Liver (tissue), 9 donors: ENCODE measurements around the gene SOD1. TPM values are rescaled to one million over a fixed set of nuclear protein-coding genes. Genes with fewer than 3 reads are reported as not detected.

ENCODE experiments used
- DNase-seq: peaks from one replicate; pipeline ENCODE4 v3.0.0-alpha.2; 2017; ENCODE audit warnings: low spot score
- H3K27ac ChIP-seq, 2 donors: one replicate each; pipeline ENCODE4 v1.7.0; 2013; ENCODE audit warnings: inconsistent platforms in 2 of 2, low read length in 2 of 2, control low read depth in 1 of 2, low read depth in 1 of 2, mild to moderate bottlenecking in 1 of 2
- H3K27me3 ChIP-seq, 4 donors: one replicate each; pipeline versions ENCODE4 v1.6.1 to v1.7.0; 2013; ENCODE audit warnings: low read length in 3 of 4, inconsistent platforms in 1 of 4, mild to moderate bottlenecking in 1 of 4, moderate library complexity in 1 of 4; ENCODE audit not compliant: control insufficient read depth in 4 of 4, insufficient read depth in 4 of 4
- H3K36me3 ChIP-seq, 4 donors: one replicate each; pipeline versions ENCODE4 v1.6.1 to v1.7.0; 2013; ENCODE audit warnings: low read length in 3 of 4, mild to moderate bottlenecking in 3 of 4, low read depth in 1 of 4, moderate library complexity in 1 of 4; ENCODE audit not compliant: control insufficient read depth in 4 of 4, insufficient read depth in 3 of 4
- H3K4me1 ChIP-seq, 4 donors: one replicate each; pipeline versions ENCODE4 v1.6.1 to v1.7.0; 2013; ENCODE audit warnings: low read length in 3 of 4, mild to moderate bottlenecking in 3 of 4, moderate library complexity in 1 of 4; ENCODE audit not compliant: control insufficient read depth in 4 of 4, insufficient read depth in 4 of 4
- H3K4me3 ChIP-seq, 3 donors: one replicate each; pipeline versions ENCODE4 v1.6.1 to v1.7.0; 2013; ENCODE audit warnings: low read length in 3 of 3, control low read depth in 1 of 3, low read depth in 1 of 3, mild to moderate bottlenecking in 1 of 3
- H3K9ac ChIP-seq, 2 donors: one replicate each; pipeline ENCODE4 v1.7.0; 2013; ENCODE audit warnings: low read length in 2 of 2, mild to moderate bottlenecking in 2 of 2, moderate library complexity in 2 of 2, control low read depth in 1 of 2, low read depth in 1 of 2
- H3K9me3 ChIP-seq, 4 donors: one replicate each; pipeline versions ENCODE4 v1.6.1 to v1.7.0; 2013; ENCODE audit warnings: low read length in 3 of 4; ENCODE audit not compliant: control insufficient read depth in 4 of 4
- CTCF ChIP-seq: fragments of 150-350 bp; IDR thresholded peaks from 2 replicates; pipeline ENCODE4 v1.5.1; 2017; ENCODE audit warnings: improper control_type of control experiment, low read depth, low read length; ENCODE audit not compliant: missing input control
- EGR1 ChIP-seq, 2 donors: IDR thresholded peaks; 2 replicates each; pipeline ENCODE4 v1.6.1; 2016 to 2018; ENCODE audit warnings: antibody characterized with exemption in 2 of 2, low read depth in 2 of 2
- FOXA1 ChIP-seq: IDR thresholded peaks from 2 replicates; pipeline ENCODE4 v1.6.1; 2016; ENCODE audit warnings: antibody characterized with exemption
- FOXA2 ChIP-seq: IDR thresholded peaks from 2 replicates; pipeline ENCODE4 v1.6.1; 2016; ENCODE audit warnings: antibody characterized with exemption
- GABPA ChIP-seq, 2 donors: IDR thresholded peaks in 1 of 2; conservative IDR thresholded peaks in 1 of 2; 2 replicates each; pipeline ENCODE4 v1.6.1; 2016; ENCODE audit warnings: antibody characterized with exemption in 2 of 2, mild to moderate bottlenecking in 1 of 2, moderate library complexity in 1 of 2
- HNF4A ChIP-seq, 2 donors: conservative IDR thresholded peaks; 2 replicates each; pipeline ENCODE4 v1.6.1; 2016; ENCODE audit warnings: antibody characterized with exemption in 2 of 2, mild to moderate bottlenecking in 2 of 2
- HNF4G ChIP-seq: IDR thresholded peaks from 2 replicates; pipeline ENCODE4 v1.6.1; 2016; ENCODE audit warnings: antibody characterized with exemption
- JUND ChIP-seq, 2 donors: IDR thresholded peaks; 2 replicates each; pipeline ENCODE4 v1.6.1; 2016; ENCODE audit warnings: antibody characterized with exemption in 2 of 2
- MAX ChIP-seq: IDR thresholded peaks from 2 replicates; pipeline ENCODE4 v1.6.1; 2016; ENCODE audit warnings: antibody characterized with exemption
- NR2F2 ChIP-seq: IDR thresholded peaks from 2 replicates; pipeline ENCODE4 v1.6.1; 2016; ENCODE audit warnings: antibody characterized with exemption
- RAD21 ChIP-seq, 2 donors: IDR thresholded peaks; 2 replicates each; pipeline ENCODE4 v1.6.1; 2016; ENCODE audit warnings: antibody characterized with exemption in 2 of 2, mild to moderate bottlenecking in 2 of 2
- RXRA ChIP-seq, 2 donors: IDR thresholded peaks; 2 replicates each; pipeline ENCODE4 v1.6.1; 2017 to 2018; ENCODE audit warnings: antibody characterized with exemption in 2 of 2, mild to moderate bottlenecking in 1 of 2
- SP1 ChIP-seq: IDR thresholded peaks from 2 replicates; pipeline ENCODE4 v1.6.1; 2018; ENCODE audit warnings: antibody characterized with exemption, mild to moderate bottlenecking
- TAF1 ChIP-seq: conservative IDR thresholded peaks from 2 replicates; pipeline ENCODE4 v1.6.1; 2016; ENCODE audit warnings: antibody characterized with exemption, mild to moderate bottlenecking
- YY1 ChIP-seq: IDR thresholded peaks from 2 replicates; pipeline ENCODE4 v1.6.1; 2016; ENCODE audit warnings: antibody characterized with exemption, mild to moderate bottlenecking
- ZBTB33 ChIP-seq: IDR thresholded peaks from 2 replicates; pipeline ENCODE4 v1.6.1; 2016; ENCODE audit warnings: antibody characterized with exemption
- WGBS: extraction: QIAGEN DNeasy Blood & Tissue Kit; methylation state at CpG from one replicate; pipeline ENCODE4 v1.1.7; 2013; 5-methylcytosine and 5-hydroxymethylcytosine counted together
- polyA plus RNA-seq, 2 donors: library from polyadenylated mRNA; stranded (reverse) in 1 of 2; unstranded in 1 of 2; fragments of 200-250 nt in 1 of 2; fragments of >200 nt in 1 of 2; fragmentation: Nextera tagmentation in 1 of 2; extraction: Ambion mirVana in 1 of 2; gene quantifications; one replicate each; pipeline versions ENCODE4 v1.2.1 to v1.2.3, GENCODE V29; 2013 to 2015
- total RNA-seq, 2 donors: library from RNA; depleted of rRNA; stranded (reverse); fragments of >200 nt; gene quantifications; one replicate each; pipeline ENCODE4 v1.2.3, GENCODE V29; 2014
- TF ChIP-seq, protein P1 (sequence below): IDR thresholded peaks from 2 replicates; pipeline ENCODE4 v1.6.1; 2016; ENCODE audit warnings: antibody characterized with exemption
- TF ChIP-seq, protein P2 (sequence below): IDR thresholded peaks from 2 replicates; pipeline ENCODE4 v1.6.1; 2016; ENCODE audit warnings: antibody characterized with exemption, mild to moderate bottlenecking
- donor health status: healthy.
- donor health status: healthy.
- donor health status: healthy.
- donor health status: healthy.
- donor health status: healthy.

SOD1 gene
- total and polyA plus RNA-seq, 4 donors: 129 to 1,258 (median 658) TPM

- no peaks in the 10 kb centered on the region for H3K27me3 ChIP-seq
- DNase-seq: no peak
- no peaks in the 10 kb centered on the region for H3K9me3 ChIP-seq
- peaks cover 4 to 63% (median 36%) of the 10 kb centered on the region in 4 donors for H3K36me3 ChIP-seq
- no peak overlapping the region for H3K9ac ChIP-seq
- WGBS: 98% methylated on average over 3 of the region's 3 CpGs
- TF ChIP-seq SP1: no peak
- TF ChIP-seq HNF4A (conservative IDR thresholded peaks at IDR 0.05): no peak
- TF ChIP-seq GABPA (IDR thresholded peaks at IDR 0.05 in 1 of 2, conservative IDR thresholded peaks at IDR 0.05 in 1 of 2): no peak
- TF ChIP-seq, protein P1, sequence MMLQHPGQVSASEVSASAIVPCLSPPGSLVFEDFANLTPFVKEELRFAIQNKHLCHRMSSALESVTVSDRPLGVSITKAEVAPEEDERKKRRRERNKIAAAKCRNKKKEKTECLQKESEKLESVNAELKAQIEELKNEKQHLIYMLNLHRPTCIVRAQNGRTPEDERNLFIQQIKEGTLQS: no peak
- TF ChIP-seq, protein P2, sequence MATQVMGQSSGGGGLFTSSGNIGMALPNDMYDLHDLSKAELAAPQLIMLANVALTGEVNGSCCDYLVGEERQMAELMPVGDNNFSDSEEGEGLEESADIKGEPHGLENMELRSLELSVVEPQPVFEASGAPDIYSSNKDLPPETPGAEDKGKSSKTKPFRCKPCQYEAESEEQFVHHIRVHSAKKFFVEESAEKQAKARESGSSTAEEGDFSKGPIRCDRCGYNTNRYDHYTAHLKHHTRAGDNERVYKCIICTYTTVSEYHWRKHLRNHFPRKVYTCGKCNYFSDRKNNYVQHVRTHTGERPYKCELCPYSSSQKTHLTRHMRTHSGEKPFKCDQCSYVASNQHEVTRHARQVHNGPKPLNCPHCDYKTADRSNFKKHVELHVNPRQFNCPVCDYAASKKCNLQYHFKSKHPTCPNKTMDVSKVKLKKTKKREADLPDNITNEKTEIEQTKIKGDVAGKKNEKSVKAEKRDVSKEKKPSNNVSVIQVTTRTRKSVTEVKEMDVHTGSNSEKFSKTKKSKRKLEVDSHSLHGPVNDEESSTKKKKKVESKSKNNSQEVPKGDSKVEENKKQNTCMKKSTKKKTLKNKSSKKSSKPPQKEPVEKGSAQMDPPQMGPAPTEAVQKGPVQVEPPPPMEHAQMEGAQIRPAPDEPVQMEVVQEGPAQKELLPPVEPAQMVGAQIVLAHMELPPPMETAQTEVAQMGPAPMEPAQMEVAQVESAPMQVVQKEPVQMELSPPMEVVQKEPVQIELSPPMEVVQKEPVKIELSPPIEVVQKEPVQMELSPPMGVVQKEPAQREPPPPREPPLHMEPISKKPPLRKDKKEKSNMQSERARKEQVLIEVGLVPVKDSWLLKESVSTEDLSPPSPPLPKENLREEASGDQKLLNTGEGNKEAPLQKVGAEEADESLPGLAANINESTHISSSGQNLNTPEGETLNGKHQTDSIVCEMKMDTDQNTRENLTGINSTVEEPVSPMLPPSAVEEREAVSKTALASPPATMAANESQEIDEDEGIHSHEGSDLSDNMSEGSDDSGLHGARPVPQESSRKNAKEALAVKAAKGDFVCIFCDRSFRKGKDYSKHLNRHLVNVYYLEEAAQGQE: no peak
- TF ChIP-seq JUND (IDR thresholded peaks at IDR 0.05): no peak
- no peak for TF ChIP-seq NR2F2
- TF ChIP-seq TAF1: no peak
- TF ChIP-seq FOXA1: no peak
- TF ChIP-seq EGR1 (IDR thresholded peaks at IDR 0.05; ENCODE audit: low read depth in 2 of 2): no peak
- no peak for TF ChIP-seq CTCF
- no peak for TF ChIP-seq RAD21 (IDR thresholded peaks at IDR 0.05)
- no peak for TF ChIP-seq RXRA (IDR thresholded peaks at IDR 0.05)
- no peak for TF ChIP-seq HNF4G
- TF ChIP-seq MAX: no peak
- no peak for TF ChIP-seq YY1
- H3K4me1 ChIP-seq: no peaks in the 10 kb centered on the region
- H3K27ac ChIP-seq: no peak overlapping the region
- no peak overlapping the region for H3K4me3 ChIP-seq
Measured at GRCh38 chr21:31700040-31700439, 40.5 kb downstream of the SOD1 start.

GRCh38 chr21:31706562-31706961 is 47.1 kb downstream of the SOD1 start:
- Histone ChIP-seq H3K9me3 (no peaks in the 10 kb centered on the region), H3K9ac (no peak overlapping the region), H3K4me3 (no peak overlapping the region), H3K27ac (no peak overlapping the region), H3K36me3 (peaks cover 0 to 18% (median 4%) of the 10 kb centered on the region in 4 donors), H3K4me1 (peaks cover 8 to 23% (median 13%) of the 10 kb centered on the region in 4 donors), H3K27me3 (no peaks in the 10 kb centered on the region)
- no peak for DNase-seq
- no peak for TF ChIP-seq TAF1
- no peak for TF ChIP-seq MAX
- TF ChIP-seq, protein P1: no peak
- TF ChIP-seq GABPA (IDR thresholded peaks at IDR 0.05 in 1 of 2, conservative IDR thresholded peaks at IDR 0.05 in 1 of 2): no peak
- no peak for TF ChIP-seq HNF4A (conservative IDR thresholded peaks at IDR 0.05)
- TF ChIP-seq ZBTB33: no peak
- no peak for TF ChIP-seq HNF4G
- no peak for TF ChIP-seq SP1
- TF ChIP-seq FOXA2: no peak
- TF ChIP-seq FOXA1: no peak
- no peak for TF ChIP-seq JUND (IDR thresholded peaks at IDR 0.05)
- TF ChIP-seq EGR1 (IDR thresholded peaks at IDR 0.05; ENCODE audit: low read depth in 2 of 2): no peak
- TF ChIP-seq RAD21 (IDR thresholded peaks at IDR 0.05): no peak
- TF ChIP-seq, protein P2: no peak
- no peak for TF ChIP-seq RXRA (IDR thresholded peaks at IDR 0.05)
- whole genome bisulfite sequencing: 94% methylated on average over 3 of the region's 3 CpGs
